ENCODE results near the gene LRRC72.

LRRC72 gene

DNA sequence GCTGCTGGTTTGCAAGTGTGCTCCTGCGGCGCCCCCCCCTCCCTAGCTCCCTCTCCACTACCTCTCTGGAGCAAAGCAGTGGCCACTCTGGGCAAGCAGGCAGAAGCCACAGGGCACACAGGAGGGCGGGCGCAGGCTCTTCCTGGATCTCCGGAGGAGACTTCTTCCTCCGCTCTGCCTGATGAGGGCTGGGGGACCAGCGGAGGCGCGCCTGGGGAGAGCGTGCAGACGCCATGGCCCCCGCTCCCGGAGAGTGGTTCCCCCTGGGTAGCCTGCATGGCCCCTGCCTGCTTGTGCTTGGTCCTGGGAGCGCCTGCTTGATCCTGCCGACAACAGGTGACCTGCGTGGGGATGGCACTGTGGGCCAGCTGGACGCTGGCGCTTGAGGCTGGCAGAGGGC lies 89.9 kb downstream of the LRRC72 start:
- Histone ChIP-seq H3K9me3 (ENCODE audit: control insufficient read depth, insufficient read depth, low read length) (no peaks in the 10 kb centered on the region), H3K4me1 (ENCODE audit: control insufficient read depth, insufficient read depth, low read length) (0 out of 2 replicates have a peak, but pooled peaks cover 2% of the 10 kb centered on the region), H3K27ac (ENCODE audit: low read length) (no peak overlapping the region), H3K27me3 (ENCODE audit: control insufficient read depth, insufficient read depth, low read length) (no peaks in the 10 kb centered on the region), H3K36me3 (ENCODE audit: control insufficient read depth, insufficient read depth, low read length) (no peaks in the 10 kb centered on the region; the same call in 1 of the 2 replicates), H3K4me3 (ENCODE audit: low read length) (no peak overlapping the region)
- no CpG with 5 or more reads among the region's 18 CpGs for WGBS (ENCODE audit: insufficient coverage, insufficient read length)
- DNase-seq (ENCODE audit: low read depth, low spot score) = no peak

DNA sequence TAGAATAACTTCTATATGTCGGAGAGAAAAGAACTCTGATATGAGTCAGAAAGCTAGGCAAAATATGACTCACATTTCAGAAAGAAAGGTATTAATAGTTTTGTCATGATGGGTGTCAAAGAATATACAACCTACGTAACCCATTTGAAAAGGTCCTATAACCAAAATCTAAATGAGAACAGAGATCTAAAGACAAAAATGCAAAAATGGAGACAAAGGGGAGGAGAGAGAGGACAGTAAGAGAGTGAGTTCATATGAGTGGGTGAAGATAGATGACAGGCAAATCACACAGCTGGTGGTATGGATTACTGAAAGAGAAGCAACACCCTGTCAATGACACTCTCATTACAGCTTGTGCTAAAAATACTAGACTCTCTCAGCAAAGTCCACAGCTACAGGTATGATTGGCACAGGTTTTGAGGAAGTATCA lies 93.4 kb downstream of the LRRC72 start:
- Histone ChIP-seq H3K4me3 (ENCODE audit: low read length) (no peak overlapping the region), H3K36me3 (ENCODE audit: control insufficient read depth, insufficient read depth, low read length) (no peaks in the 10 kb centered on the region; the same call in 1 of the 2 replicates), H3K9me3 (ENCODE audit: control insufficient read depth, insufficient read depth, low read length) (no peaks in the 10 kb centered on the region), H3K4me1 (ENCODE audit: control insufficient read depth, insufficient read depth, low read length) (0 out of 2 replicates have a peak, but pooled peaks cover 2% of the 10 kb centered on the region), H3K27ac (ENCODE audit: low read length) (no peak overlapping the region), H3K27me3 (ENCODE audit: control insufficient read depth, insufficient read depth, low read length) (no peaks in the 10 kb centered on the region)
- no peak for DNase-seq (ENCODE audit: low read depth, low spot score)
- WGBS (ENCODE audit: insufficient coverage, insufficient read length) = no CpG with 5 or more reads among the region's 2 CpGs

DNA sequence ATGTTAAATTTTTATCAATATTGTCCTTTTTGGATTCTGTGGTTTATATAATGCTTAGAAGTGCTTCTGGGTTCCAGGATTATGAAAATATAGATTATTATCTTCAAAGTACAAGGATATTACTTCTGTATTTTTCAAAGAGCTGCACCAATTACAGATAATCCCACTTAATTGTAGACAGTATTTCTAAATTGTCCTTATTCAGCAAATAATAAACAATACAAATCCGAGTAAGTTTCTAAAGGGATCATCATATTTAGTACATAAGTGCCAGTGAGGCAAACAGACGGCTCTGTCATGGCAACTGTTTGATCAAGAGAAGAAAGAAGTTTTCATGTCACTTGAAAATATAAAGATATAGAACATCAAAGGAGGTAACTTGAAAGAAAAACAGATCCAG lies 99.8 kb downstream of the LRRC72 start:
- Histone ChIP-seq H3K27me3 (ENCODE audit: control insufficient read depth, insufficient read depth, low read length) (no peaks in the 10 kb centered on the region), H3K27ac (ENCODE audit: low read length) (no peak overlapping the region), H3K4me3 (ENCODE audit: low read length) (no peak overlapping the region), H3K4me1 (ENCODE audit: control insufficient read depth, insufficient read depth, low read length) (no peaks in the 10 kb centered on the region), H3K36me3 (ENCODE audit: control insufficient read depth, insufficient read depth, low read length) (no peaks in the 10 kb centered on the region), H3K9me3 (ENCODE audit: control insufficient read depth, insufficient read depth, low read length) (no peaks in the 10 kb centered on the region)
- no peak for DNase-seq (ENCODE audit: low read depth, low spot score)
- WGBS (ENCODE audit: insufficient coverage, insufficient read length) = no CpG with 5 or more reads among the region's 2 CpGs

DNA sequence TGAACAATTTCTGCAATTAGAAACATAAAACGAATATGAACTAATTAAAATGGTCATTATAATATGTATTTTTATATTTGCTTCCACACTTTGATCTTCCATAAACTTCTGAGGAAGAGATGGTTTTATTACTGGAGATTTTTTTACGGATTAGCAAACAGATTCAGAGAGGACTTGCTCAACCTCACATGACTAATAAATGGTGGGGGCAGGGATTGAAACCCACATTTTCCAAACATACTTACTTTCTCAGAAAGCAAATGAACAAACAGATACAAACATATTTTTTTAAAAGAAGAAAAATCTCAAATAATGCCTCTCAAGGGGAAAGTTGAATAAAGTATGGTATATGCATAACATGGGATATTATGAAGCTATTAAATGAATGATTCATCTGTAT lies 100.6 kb downstream of the LRRC72 start:
- Histone ChIP-seq H3K36me3 (ENCODE audit: control insufficient read depth, insufficient read depth, low read length) (no peaks in the 10 kb centered on the region), H3K27me3 (ENCODE audit: control insufficient read depth, insufficient read depth, low read length) (no peaks in the 10 kb centered on the region), H3K4me1 (ENCODE audit: control insufficient read depth, insufficient read depth, low read length) (no peaks in the 10 kb centered on the region), H3K27ac (ENCODE audit: low read length) (no peak overlapping the region), H3K4me3 (ENCODE audit: low read length) (no peak overlapping the region), H3K9me3 (ENCODE audit: control insufficient read depth, insufficient read depth, low read length) (no peaks in the 10 kb centered on the region)
- DNase-seq (ENCODE audit: low read depth, low spot score) = no peak
- WGBS (ENCODE audit: insufficient coverage, insufficient read length) = no CpG with 5 or more reads among the region's 2 CpGs

DNA sequence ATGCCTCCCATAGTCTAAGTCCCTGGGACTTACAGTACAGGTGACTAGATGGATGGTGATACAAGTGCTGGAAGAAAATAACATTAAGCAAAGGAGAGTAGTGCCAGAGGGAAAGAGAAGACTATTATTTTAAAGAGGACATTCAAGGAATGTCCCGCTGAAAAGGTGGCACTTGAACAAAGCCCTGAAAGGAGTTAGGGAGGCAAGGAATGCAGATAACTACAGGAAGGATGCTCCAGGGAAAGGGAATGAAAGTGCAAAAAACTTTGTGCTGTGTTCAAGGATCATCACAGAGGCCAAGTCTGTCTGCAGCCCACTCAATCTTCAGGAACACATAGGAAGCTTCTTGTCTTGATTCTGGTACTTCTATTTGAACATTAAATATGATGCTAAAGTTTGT lies 104.0 kb downstream of the LRRC72 start:
- Histone ChIP-seq H3K36me3 (ENCODE audit: control insufficient read depth, insufficient read depth, low read length) (no peaks in the 10 kb centered on the region), H3K4me3 (ENCODE audit: low read length) (no peak overlapping the region), H3K27ac (ENCODE audit: low read length) (no peak overlapping the region), H3K27me3 (ENCODE audit: control insufficient read depth, insufficient read depth, low read length) (no peaks in the 10 kb centered on the region), H3K9me3 (ENCODE audit: control insufficient read depth, insufficient read depth, low read length) (no peaks in the 10 kb centered on the region), H3K4me1 (ENCODE audit: control insufficient read depth, insufficient read depth, low read length) (no peaks in the 10 kb centered on the region)
- no CpG with 5 or more reads among the region's 1 CpG for WGBS (ENCODE audit: insufficient coverage, insufficient read length)
- DNase-seq (ENCODE audit: low read depth, low spot score) = no peak
